Type B pancreatic cell (in vitro differentiated cells): ENCODE data around the gene NTN1. TPM values are rescaled to one million over a fixed set of nuclear protein-coding genes. Genes with fewer than 3 reads are reported as not detected.

Source experiments
- DNase-seq: peaks from one replicate; pipeline ENCODE4 v3.0.0; 2021; ENCODE audit warnings: mixed read lengths; ENCODE audit not compliant: unreplicated experiment; ENCODE audit errors: extremely low spot score
- H3K27ac Mint-ChIP-seq: 2 replicates; pipeline ENCODE4 v1.8.0; 2021; ENCODE audit warnings: mild to moderate bottlenecking, mixed read lengths
- H3K27me3 Mint-ChIP-seq: 2 replicates; pipeline ENCODE4 v1.8.0; 2021; ENCODE audit warnings: mixed read lengths
- H3K36me3 Mint-ChIP-seq: 2 replicates; pipeline ENCODE4 v1.8.0; 2021; ENCODE audit warnings: mixed read lengths
- H3K4me1 Mint-ChIP-seq: one replicate; pipeline ENCODE4 v1.8.0; 2021; ENCODE audit warnings: mixed read lengths; ENCODE audit not compliant: unreplicated experiment
- H3K4me3 Mint-ChIP-seq: 2 replicates; pipeline ENCODE4 v1.8.0; 2021; ENCODE audit warnings: mild to moderate bottlenecking, mixed read lengths
- H3K9me3 Mint-ChIP-seq: 2 replicates; pipeline ENCODE4 v1.8.0; 2021; ENCODE audit warnings: mixed read lengths
- total RNA-seq: library from RNA; stranded (reverse); gene quantifications from 2 replicates; pipeline ENCODE4 v1.2.1, GENCODE V29; 2021; ENCODE audit warnings: low replicate concordance
- TF ChIP-seq, protein P1 (sequence below): fragments of 200-600 bp; sonication (generic); conservative IDR thresholded peaks from 2 replicates; pipeline ENCODE4 v1.5.0; 2021; ENCODE audit warnings: antibody characterized with exemption, mild to moderate bottlenecking

Gene NTN1
- total RNA-seq, 1 donor from 2014 or later, result 10.7 TPM

GRCh38 chr17:9205520-9206409, 184.5 kb downstream of the NTN1 start:
- Mint-ChIP-seq H3K4me3 (no peak overlapping the region), H3K4me1 (peaks cover 21% of the 10 kb centered on the region), H3K27ac (no peak overlapping the region), H3K36me3 (no peaks in the 10 kb centered on the region), H3K27me3 (peaks cover 48% of the 10 kb centered on the region), H3K9me3 (no peaks in the 10 kb centered on the region)
- DNase-seq, result no peak
- TF ChIP-seq, protein P1, sequence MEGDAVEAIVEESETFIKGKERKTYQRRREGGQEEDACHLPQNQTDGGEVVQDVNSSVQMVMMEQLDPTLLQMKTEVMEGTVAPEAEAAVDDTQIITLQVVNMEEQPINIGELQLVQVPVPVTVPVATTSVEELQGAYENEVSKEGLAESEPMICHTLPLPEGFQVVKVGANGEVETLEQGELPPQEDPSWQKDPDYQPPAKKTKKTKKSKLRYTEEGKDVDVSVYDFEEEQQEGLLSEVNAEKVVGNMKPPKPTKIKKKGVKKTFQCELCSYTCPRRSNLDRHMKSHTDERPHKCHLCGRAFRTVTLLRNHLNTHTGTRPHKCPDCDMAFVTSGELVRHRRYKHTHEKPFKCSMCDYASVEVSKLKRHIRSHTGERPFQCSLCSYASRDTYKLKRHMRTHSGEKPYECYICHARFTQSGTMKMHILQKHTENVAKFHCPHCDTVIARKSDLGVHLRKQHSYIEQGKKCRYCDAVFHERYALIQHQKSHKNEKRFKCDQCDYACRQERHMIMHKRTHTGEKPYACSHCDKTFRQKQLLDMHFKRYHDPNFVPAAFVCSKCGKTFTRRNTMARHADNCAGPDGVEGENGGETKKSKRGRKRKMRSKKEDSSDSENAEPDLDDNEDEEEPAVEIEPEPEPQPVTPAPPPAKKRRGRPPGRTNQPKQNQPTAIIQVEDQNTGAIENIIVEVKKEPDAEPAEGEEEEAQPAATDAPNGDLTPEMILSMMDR, result no peak

GRCh38 chr17:9206410-9206703, 185.0 kb downstream of the NTN1 start:
- TF ChIP-seq, protein P1, result no peak
- no peaks in the 10 kb centered on the region for H3K36me3 Mint-ChIP-seq
- no peak overlapping the region for H3K27ac Mint-ChIP-seq
- no peak for DNase-seq
- H3K4me3 Mint-ChIP-seq, result no peak overlapping the region
- peaks cover 47% of the 10 kb centered on the region for H3K27me3 Mint-ChIP-seq
- no peaks in the 10 kb centered on the region for H3K9me3 Mint-ChIP-seq
- peaks cover 17% of the 10 kb centered on the region for H3K4me1 Mint-ChIP-seq

DNA sequence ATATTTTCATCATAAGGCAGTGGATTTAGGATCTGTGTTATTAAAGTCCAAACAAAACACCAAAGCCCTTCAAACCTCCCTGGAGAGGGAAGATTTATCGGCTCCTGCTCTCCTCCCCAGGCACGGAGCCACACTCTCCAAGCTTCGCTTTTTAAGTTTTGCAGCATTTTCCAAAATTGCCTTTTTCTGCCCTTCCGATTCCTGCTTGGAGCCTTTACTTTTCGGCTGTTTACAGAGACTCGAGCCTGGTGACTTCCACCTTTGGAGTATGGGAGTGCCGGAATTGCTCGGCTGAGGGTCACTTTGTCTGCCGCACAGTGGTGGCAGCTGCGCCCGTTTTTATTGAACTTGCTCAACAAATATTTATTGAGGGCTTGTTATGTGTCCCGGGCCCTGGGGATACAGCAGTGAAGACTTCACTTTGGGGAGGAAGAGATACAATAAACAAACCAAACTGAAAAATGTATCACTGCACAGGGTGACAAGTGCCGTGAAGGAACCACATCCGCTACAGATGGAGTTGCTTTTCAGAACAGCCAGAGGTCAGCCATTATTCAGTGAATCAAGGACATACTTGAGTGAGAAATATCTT, 185.5 kb downstream of the NTN1 start:
- DNase-seq, result no peak
- H3K4me3 Mint-ChIP-seq, result peak overlapping the region; percentile 51
- TF ChIP-seq, protein P1, result no peak
- no peaks in the 10 kb centered on the region for H3K36me3 Mint-ChIP-seq
- no peaks in the 10 kb centered on the region for H3K9me3 Mint-ChIP-seq
- peaks cover 49% of the 10 kb centered on the region for H3K27me3 Mint-ChIP-seq
- H3K4me1 Mint-ChIP-seq, result peaks cover 17% of the 10 kb centered on the region
- peak overlapping the region; percentile 47 for H3K27ac Mint-ChIP-seq

- peaks cover 17% of the 10 kb centered on the region for H3K4me1 Mint-ChIP-seq
- peaks cover 44% of the 10 kb centered on the region for H3K27me3 Mint-ChIP-seq
- DNase-seq, result no peak
- no peak overlapping the region for H3K27ac Mint-ChIP-seq
- H3K9me3 Mint-ChIP-seq, result no peaks in the 10 kb centered on the region
- no peaks in the 10 kb centered on the region for H3K36me3 Mint-ChIP-seq
- no peak overlapping the region for H3K4me3 Mint-ChIP-seq
- TF ChIP-seq, protein P1, result no peak
Observed at GRCh38 chr17:9208381-9209105, 187.2 kb downstream of the NTN1 start.

DNA sequence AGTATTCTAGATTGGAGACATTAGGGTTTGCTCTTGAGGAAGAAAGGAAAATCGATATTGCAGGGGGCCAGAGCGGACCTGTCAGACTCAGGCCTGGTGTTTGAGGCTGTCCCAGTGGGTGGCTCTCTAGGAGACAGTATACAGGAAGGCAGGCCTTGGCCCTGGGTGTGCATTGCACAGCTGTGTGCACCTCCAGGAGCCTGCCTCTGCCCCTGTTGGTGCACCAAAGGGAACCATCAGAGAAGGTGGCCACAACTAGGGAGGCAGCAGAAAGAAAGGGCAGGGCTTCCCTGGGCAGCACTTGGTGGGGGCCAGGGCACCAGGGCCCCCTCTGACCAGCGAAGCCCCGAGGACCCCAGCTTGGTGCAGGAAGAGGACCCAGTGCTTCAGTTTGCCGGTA, 188.0 kb downstream of the NTN1 start:
- no peak for DNase-seq
- H3K4me3 Mint-ChIP-seq, result no peak overlapping the region
- no peak overlapping the region for H3K27ac Mint-ChIP-seq
- peaks cover 36% of the 10 kb centered on the region for H3K27me3 Mint-ChIP-seq
- no peaks in the 10 kb centered on the region for H3K9me3 Mint-ChIP-seq
- TF ChIP-seq, protein P1, result no peak
- H3K4me1 Mint-ChIP-seq, result peaks cover 17% of the 10 kb centered on the region
- no peaks in the 10 kb centered on the region for H3K36me3 Mint-ChIP-seq
